GM21528 (cell line): ENCODE measurements around the gene RNU5B-1.
"Not testable (repeated sequence)": the region's sequence is repeated elsewhere in the genome, so short reads cannot be mapped to it uniquely, and the experiment has no call there.

Experiments
- ATAC-seq: cut with Tn5 transposase; IDR thresholded peaks from one replicate; pipeline ENCODE4 v1.9.1; 2021; ENCODE audit warnings: mild to moderate bottlenecking, moderate library complexity; ENCODE audit not compliant: unreplicated experiment, low FRiP score

RNU5B-1 gene

GRCh38 chr15:65339920-65340319, 35.4 kb downstream of the RNU5B-1 start:
- no peak for ATAC-seq

- no peak for ATAC-seq
Measured at GRCh38 chr15:65342493-65342892, 38.0 kb downstream of the RNU5B-1 start.

GRCh38 chr15:65343374-65343981, 39.0 kb downstream of the RNU5B-1 start:
- ATAC-seq, result no peak

GRCh38 chr15:65344214-65344913, 39.9 kb downstream of the RNU5B-1 start:
- no peak for ATAC-seq

GRCh38 chr15:65344914-65345275, 40.4 kb downstream of the RNU5B-1 start:
- no peak for ATAC-seq

- ATAC-seq, result no peak
Measured at GRCh38 chr15:65346856-65347598, 42.5 kb downstream of the RNU5B-1 start.

GRCh38 chr15:65347756-65348155, 43.3 kb downstream of the RNU5B-1 start:
- not testable (repeated sequence) for ATAC-seq

- no peak for ATAC-seq
Measured at GRCh38 chr15:65349338-65349737, 44.9 kb downstream of the RNU5B-1 start.

GRCh38 chr15:65351972-65352371, 47.5 kb downstream of the RNU5B-1 start:
- not testable (repeated sequence) for ATAC-seq
